Tibial artery (tissue), 4 donors: Measurements from ENCODE around the gene CTDNEP1.

Source experiments
- DNase-seq, 2 donors: peaks; one replicate each; pipeline ENCODE4 v3.0.0-alpha.2; 2019
- H3K27ac ChIP-seq, 2 donors: fragments of 200-600 bp; sonication (generic) in 1 of 2; 1 replicate in 1 of 2; 2 replicates in 1 of 2; pipeline ENCODE4 v1.5.1; 2018 to 2019; ENCODE audit warnings: mild to moderate bottlenecking in 1 of 2
- H3K27me3 ChIP-seq, 2 donors: fragments of 200-600 bp; sonication (generic) in 1 of 2; one replicate each; pipeline versions ENCODE4 v1.5.1 to v1.6.0; 2016 to 2019
- H3K36me3 ChIP-seq, 3 donors: fragments of 200-600 bp; sonication (generic) in 2 of 3; one replicate each; pipeline ENCODE4 v1.5.1; 2016 to 2019; ENCODE audit warnings: mild to moderate bottlenecking in 2 of 3
- H3K4me1 ChIP-seq, 4 donors: fragments of 200-600 bp; sonication (generic) in 2 of 4; 1 replicate in 3 of 4; 2 replicates in 1 of 4; pipeline ENCODE4 v1.5.1; 2016 to 2019
- H3K4me3 ChIP-seq, 2 donors: fragments of 200-600 bp; sonication (generic) in 1 of 2; 1 replicate in 1 of 2; 2 replicates in 1 of 2; pipeline ENCODE4 v1.5.1; 2018 to 2019; ENCODE audit warnings: mild to moderate bottlenecking in 2 of 2
- H3K9me3 ChIP-seq, 3 donors: fragments of 200-600 bp; sonication (generic) in 1 of 3; one replicate each; pipeline ENCODE4 v1.5.1; 2016 to 2019
- intact Hi-C: fragments of 100-400 bp; cut with DNase I; formaldehyde crosslinking; loops from one replicate; pipeline ENCODE4 v1.15.0; 2023; ENCODE audit warnings: low total_unique reads
- TF ChIP-seq, protein P1 (sequence below), 2 experiments: fragments of 200-600 bp in 1 of 2; fragments of 450-650 bp in 1 of 2; IDR thresholded peaks; one replicate each; pipeline ENCODE4 v1.5.1; 2017 to 2019; ENCODE audit warnings: antibody characterized with exemption in 2 of 2, mild to moderate bottlenecking in 1 of 2, moderate library complexity in 1 of 2

Gene CTDNEP1

DNA sequence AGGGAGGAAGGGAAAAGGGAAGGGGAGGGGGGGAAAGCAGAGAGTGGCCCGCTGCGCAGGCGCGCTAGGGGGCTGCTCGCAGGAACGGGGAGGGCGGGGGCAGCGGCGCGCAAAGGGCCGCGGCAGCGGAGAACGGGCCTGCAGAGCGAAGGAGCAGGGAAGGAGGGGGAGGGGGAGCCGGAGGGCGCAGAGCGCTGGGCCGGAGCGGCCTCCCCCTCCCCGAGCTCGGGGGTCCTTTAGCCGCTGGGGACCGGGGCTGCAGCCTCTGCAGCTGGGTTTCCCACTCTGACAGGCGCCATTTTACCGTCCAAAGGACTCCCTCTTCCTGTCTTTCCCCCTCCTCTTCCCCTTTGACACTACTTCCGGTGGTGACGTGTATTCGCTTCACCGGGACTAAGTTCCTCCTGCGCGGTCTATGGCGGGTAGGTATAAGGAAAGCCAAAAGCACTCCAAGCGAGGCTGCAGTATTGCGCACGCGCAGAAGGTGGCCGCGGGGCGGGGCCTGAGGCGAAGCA lies at the start of gene CTDNEP1:
Gene CTDNEP1 (minus strand): TSS at position 74 of the 515 bp plus-strand sequence. CDS start 438 bp downstream, outside the sequence.
- Histone ChIP-seq H3K4me1 (peaks cover 0 to 40% (median 32%) of the 10 kb centered on the region in 4 donors), H3K9me3 (no peaks in the 10 kb centered on the region), H3K27me3 (no peaks in the 10 kb centered on the region), H3K36me3 (peaks cover 17 to 30% (median 30%) of the 10 kb centered on the region in 3 donors), H3K4me3 (peak within 1 kb of the TSS; percentile 94 to 98), H3K27ac (peak within 1 kb of the TSS; percentile 96 to 100)
- intact Hi-C loops = loop anchor here (10.0 kb wide), 2 partner anchors 93 to 313 kb away; partner anchors contain the start of gene SENP3
- peak; percentile 98 for DNase-seq
- TF ChIP-seq, protein P1, sequence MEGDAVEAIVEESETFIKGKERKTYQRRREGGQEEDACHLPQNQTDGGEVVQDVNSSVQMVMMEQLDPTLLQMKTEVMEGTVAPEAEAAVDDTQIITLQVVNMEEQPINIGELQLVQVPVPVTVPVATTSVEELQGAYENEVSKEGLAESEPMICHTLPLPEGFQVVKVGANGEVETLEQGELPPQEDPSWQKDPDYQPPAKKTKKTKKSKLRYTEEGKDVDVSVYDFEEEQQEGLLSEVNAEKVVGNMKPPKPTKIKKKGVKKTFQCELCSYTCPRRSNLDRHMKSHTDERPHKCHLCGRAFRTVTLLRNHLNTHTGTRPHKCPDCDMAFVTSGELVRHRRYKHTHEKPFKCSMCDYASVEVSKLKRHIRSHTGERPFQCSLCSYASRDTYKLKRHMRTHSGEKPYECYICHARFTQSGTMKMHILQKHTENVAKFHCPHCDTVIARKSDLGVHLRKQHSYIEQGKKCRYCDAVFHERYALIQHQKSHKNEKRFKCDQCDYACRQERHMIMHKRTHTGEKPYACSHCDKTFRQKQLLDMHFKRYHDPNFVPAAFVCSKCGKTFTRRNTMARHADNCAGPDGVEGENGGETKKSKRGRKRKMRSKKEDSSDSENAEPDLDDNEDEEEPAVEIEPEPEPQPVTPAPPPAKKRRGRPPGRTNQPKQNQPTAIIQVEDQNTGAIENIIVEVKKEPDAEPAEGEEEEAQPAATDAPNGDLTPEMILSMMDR (IDR thresholded peaks at IDR 0.05) = no peak

DNA sequence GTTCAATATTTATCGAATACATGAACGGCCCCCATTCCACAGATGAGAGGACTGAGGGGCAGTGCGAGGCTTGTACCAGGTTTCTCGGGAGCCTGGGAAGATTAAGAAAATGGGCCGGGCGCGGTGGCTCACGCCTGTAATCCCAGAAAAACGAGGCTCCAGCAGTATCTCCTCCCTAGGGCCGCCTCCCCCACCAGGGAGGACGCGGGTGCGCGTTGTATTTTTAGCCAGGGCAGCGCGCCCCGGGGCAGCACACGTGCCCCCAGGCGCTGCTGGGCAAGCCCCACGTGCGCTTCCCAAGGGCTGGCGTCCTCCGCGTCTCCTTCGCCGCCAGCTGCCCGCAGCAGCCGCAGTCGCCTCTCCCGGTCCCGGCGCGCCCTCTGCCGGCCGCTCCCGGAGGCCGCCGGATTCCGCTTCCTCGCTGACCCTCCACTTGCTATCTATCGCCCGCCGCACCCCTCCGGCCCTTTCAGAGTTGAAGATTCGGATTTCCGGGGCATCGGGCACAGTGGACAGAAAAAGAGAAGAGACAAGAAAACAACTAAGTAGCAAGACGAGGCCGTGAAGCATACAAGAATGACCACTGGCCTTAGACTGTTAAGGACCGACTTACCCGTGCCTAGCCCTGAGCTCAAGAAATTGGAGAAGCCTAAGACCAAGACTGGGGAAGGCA lies 44.8 kb upstream of the CTDNEP1 start:
- intact Hi-C loops = loop anchor here (1.0 kb wide), 1 partner anchor 16 kb away; no protein-coding TSS in a partner anchor
- Histone ChIP-seq H3K36me3 (no peaks in the 10 kb centered on the region), H3K9me3 (no peaks in the 10 kb centered on the region), H3K27ac (peak overlapping the region; percentile 29 to 61), H3K4me3 (peak overlapping the region; percentile 6 to 27), H3K27me3 (peaks cover 0 to 48% of the 10 kb centered on the region in 2 donors), H3K4me1 (peaks cover 0 to 44% (median 32%) of the 10 kb centered on the region in 4 donors)
- DNase-seq = peak; percentile 74 to 94
- TF ChIP-seq, protein P1 (IDR thresholded peaks at IDR 0.05) = peak; percentile 92 to 98

DNA sequence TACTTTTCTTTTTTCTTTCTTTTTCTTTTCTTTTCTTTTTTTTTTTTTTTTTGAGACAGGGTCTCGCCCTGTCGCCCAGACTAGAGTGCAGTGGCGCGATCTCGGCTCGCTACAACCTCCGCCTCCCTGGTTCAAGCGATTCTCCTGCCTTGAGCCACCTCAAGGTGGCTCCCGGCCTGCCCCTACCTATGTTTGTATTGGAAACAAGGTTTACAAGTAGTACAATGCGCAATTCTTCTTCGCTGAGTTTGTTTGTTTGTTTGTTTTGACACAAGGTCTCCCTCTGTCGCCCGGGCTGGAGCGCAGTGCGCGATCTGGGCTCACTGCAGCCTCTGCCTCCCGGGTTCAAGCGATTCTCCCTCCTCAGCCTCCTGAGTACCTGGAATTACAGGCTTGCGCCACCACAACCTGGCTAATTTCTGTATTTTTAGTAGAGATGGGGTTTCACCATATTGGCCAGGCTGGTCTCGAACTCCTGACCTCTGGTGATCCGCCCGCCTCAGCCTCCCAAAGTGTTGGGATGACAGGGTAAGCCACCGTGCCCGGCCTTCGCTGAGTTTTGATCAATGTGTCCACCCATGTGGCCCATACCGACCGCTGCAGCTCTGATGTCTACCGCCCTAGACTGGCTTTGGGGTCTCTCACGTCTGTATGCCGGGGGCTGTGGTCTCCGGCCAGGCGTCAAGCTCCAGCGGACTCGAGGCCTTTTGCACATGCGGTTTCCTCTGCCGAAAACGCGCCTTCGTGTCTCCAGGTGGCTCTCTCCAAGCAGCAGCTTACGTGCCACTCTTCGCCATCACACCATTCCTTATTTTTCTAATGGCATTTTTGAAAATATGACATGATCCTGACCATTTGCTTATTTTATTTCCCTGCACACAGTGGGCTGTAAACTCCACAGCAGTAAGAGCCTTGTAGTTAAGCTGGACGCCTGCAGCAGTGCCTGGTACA lies 44.0 kb upstream of the CTDNEP1 start:
- H3K27ac ChIP-seq = peak overlapping the region; percentile 29 to 61
- H3K4me1 ChIP-seq = peaks cover 0 to 44% (median 32%) of the 10 kb centered on the region in 4 donors
- peaks cover 0 to 57% of the 10 kb centered on the region in 2 donors for H3K27me3 ChIP-seq
- no peaks in the 10 kb centered on the region for H3K9me3 ChIP-seq
- TF ChIP-seq, protein P1 (IDR thresholded peaks at IDR 0.05) = no peak
- no peak for DNase-seq
- peak overlapping the region; percentile 6 to 40 for H3K4me3 ChIP-seq
- intact Hi-C loops = loop anchor here (1.0 kb wide), 1 partner anchor 15 kb away; no protein-coding TSS in a partner anchor
- H3K36me3 ChIP-seq = no peaks in the 10 kb centered on the region

DNA sequence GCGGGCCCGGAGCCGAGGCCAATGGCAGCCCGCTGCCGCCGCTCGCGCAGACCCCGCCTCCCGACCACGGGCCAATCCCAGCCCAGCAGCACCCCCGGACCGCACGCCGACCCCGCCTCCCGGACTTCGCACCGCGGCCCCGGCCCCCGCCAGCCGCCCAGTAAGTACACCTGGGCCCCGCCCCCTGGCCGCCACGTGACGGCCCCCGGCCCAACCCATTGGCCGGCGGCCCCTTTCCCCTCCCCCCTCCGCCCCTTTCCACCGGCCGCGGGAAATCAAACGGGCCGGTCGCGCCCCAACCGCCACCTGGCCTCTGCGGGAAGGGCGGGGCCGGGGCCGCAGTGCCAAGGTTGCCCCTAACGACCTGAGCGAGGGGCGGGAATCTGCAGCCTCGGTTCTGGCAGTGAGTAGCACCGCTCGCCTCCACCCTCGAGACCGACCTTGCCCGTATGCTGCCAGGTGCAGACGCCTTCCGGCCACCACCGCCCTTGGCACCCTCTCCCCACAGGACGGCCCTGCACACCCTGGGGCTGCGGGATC lies 43.1 kb upstream of the CTDNEP1 start, which contains the start of gene YBX2:
Gene YBX2 (minus strand): TSS at position 26 of the 540 bp plus-strand sequence. CDS start 139 bp downstream, outside the sequence.
- Histone ChIP-seq H3K36me3 (no peaks in the 10 kb centered on the region), H3K27me3 (peaks cover 0 to 65% of the 10 kb centered on the region in 2 donors), H3K4me1 (peaks cover 0 to 44% (median 32%) of the 10 kb centered on the region in 4 donors), H3K4me3 (peak within 1 kb of the TSS; percentile 28 to 40), H3K27ac (peak within 1 kb of the TSS in 1 of 2 donors; percentile 61), H3K9me3 (no peaks in the 10 kb centered on the region)
- intact Hi-C loops = no loop called here
- no peak for DNase-seq
- TF ChIP-seq, protein P1 (IDR thresholded peaks at IDR 0.05) = no peak
